Myocyte (in vitro differentiated cells): ENCODE results near the gene CPD. TPM values are rescaled to one million over a fixed set of nuclear protein-coding genes. Genes with fewer than 3 reads are reported as not detected.
"Not testable (repeated sequence)": the region's sequence is repeated elsewhere in the genome, so short reads cannot be mapped to it uniquely, and the experiment has no call there.

Experiments
- DNase-seq: peaks from one replicate; pipeline ENCODE4 v3.0.0-alpha.2; 2012; ENCODE audit warnings: low read depth
- total RNA-seq: library from RNA; depleted of rRNA; stranded (reverse); fragments of >200 nt; gene quantifications from 2 replicates; pipeline ENCODE4 v1.2.3, GENCODE V29; 2014

CPD gene
- total RNA-seq, 1 donor from 2014 or later: 37.7 TPM

GRCh38 chr17:30424471-30424870, 45.7 kb downstream of the CPD start:
- no peak for DNase-seq

DNA sequence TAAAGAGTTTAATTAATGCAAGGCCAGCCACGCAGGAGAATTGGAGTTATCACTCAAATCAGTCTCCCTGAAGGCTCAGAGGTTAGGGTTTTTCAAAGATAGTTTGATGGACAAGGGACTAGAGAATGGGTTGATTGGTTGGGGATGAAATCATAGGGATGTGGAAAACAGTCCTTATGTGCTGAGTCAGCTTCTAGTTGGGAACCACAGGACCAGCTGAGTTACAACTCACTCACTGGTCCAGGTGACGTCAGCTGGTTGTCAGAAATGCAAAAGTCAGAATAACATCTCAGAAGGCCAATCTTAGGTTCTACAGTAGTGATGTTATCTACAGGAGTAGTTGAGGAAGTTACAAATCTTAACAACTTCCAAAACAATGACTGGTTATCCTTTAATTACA, 47.6 kb downstream of the CPD start:
- DNase-seq: no peak

- DNase-seq: no peak
Observed at GRCh38 chr17:30427611-30428010, 48.9 kb downstream of the CPD start.

GRCh38 chr17:30429155-30429554, 50.4 kb downstream of the CPD start:
- peak; percentile 21 for DNase-seq

- peak; percentile 66 for DNase-seq
Observed at GRCh38 chr17:30433514-30433913, 54.8 kb downstream of the CPD start.

- no peak for DNase-seq
Observed at GRCh38 chr17:30436729-30437128, 58.0 kb downstream of the CPD start.

- no peak for DNase-seq
Observed at GRCh38 chr17:30443721-30444120, 65.0 kb downstream of the CPD start.

- DNase-seq: not testable (repeated sequence)
Observed at GRCh38 chr17:30446640-30447039, 67.9 kb downstream of the CPD start.

- DNase-seq: peak; percentile 81
Observed at GRCh38 chr17:30449480-30449879, 70.8 kb downstream of the CPD start.

- no peak for DNase-seq
Observed at GRCh38 chr17:30450125-30451027, 71.6 kb downstream of the CPD start.

- DNase-seq: peak; percentile 18
Observed at GRCh38 chr17:30454635-30455034, 75.9 kb downstream of the CPD start.

GRCh38 chr17:30458371-30458770, 79.6 kb downstream of the CPD start:
- no peak for DNase-seq

DNA sequence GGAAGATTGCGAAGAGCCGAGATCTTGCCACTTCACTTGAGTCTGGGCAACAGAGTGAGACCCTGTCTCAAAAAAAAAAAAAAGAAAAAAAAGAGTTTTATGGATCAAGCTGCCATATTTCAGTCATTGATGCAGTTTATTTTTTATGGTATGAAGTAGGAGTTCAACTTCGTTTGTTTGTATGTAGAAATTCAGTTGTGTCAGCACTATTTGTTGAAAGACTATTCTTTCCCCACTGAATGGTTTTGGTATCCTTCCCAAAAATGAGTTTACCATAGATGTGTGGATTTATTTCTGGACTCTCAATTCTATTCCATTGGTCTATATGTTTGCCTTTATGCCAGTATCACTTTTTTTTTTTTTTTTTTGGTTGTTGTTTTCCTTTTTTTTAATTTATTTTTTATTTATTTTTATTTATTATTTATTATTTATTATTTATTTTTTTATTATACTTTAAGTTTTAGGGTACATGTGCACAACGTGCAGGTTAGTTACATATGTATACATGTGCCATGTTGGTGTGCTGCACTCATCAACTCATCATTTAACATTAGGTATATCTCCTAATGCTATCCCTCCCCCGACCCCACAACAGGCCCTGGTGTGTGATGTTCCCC, 80.2 kb downstream of the CPD start:
- DNase-seq: not testable (repeated sequence)

- no peak for DNase-seq
Observed at GRCh38 chr17:30468465-30468864, 89.7 kb downstream of the CPD start.

DNA sequence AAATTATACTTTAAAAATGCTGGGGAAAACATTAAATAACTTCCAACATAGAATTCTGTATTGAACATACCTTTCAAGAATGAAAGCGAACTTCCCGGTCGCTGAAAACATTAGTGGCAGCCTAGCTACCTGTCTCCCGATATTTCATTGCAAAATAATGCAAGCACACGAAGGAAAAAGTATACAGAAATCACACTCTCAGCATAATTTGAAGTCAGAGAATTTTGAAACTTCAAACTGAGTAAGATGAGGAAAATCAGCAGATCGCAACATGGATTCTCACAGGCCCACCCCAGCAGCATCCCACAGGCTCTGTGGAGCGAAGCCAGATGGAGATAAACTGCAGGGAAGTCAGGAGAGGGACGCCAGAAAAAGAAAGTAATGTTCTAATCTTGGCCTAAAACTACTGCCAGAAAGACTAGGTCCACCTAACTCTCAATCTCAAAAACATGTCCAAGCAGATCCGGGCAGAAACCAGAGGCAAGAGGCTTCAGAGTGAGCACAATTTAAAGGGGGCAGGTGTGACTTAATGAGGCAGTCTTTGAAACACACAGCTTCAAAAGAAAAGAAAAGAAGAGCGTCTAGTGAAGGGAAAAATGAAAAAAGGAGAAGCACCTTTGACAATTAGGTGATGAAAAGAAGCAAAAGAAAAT, 93.6 kb downstream of the CPD start:
- DNase-seq: no peak

DNA sequence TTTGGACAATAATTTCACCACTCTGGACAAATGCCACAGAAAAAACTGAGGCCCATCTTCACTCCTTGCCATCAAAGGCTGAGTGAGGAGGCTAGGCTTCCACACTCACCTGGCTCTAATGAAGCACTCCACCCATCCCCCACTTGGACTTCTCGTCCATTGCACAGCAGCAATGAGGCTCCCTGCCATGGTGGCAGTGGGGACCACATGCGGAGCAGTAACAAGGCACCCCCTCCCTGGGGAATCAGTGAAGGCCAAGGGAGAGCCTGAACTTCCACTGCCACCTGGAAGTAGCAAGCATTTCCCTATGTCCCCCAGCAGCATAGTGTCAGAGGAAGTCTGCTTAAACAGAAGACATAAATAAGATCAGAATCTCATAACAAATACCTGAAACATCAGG, 96.5 kb downstream of the CPD start:
- no peak for DNase-seq

GRCh38 chr17:30476726-30477082, 98.0 kb downstream of the CPD start:
- no peak for DNase-seq

- peak; percentile 96 for DNase-seq
Observed at GRCh38 chr17:30477083-30477773, 98.5 kb downstream of the CPD start, which contains the start of gene GOSR1. Gene GOSR1 (plus strand): TSS chr17:30477408. CDS start chr17:30477434, 26 bp downstream.

- no peak for DNase-seq
Observed at GRCh38 chr17:30477774-30478115, 99.0 kb downstream of the CPD start.

GRCh38 chr17:30482555-30482954, 103.8 kb downstream of the CPD start:
- peak; percentile 24 for DNase-seq

- no peak for DNase-seq
Observed at GRCh38 chr17:30483159-30483558, 104.4 kb downstream of the CPD start.

DNA sequence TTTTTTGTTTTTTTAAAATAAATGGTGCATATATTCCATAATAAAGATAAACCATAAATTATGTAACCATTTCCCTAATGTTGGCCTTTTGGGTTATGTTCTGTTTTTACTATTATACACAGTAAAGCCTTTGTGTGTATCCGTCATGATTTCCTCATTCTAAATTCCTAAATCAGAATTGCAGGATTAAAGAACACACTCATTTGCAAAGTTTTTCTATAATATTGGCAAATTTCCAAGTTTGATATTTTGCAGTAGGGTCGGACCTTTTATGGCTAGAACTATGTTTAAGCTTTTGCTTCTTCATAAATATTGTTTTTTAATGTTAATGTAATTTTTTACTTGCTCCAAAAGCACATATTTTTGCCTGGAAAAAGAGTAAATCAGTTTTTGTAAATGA, 115.1 kb downstream of the CPD start:
- no peak for DNase-seq
